Testis (tissue), 2 donors: ENCODE results near the gene FMOD.

ENCODE experiments used
- POLR2A ChIP-seq: fragments of 450-650 bp; IDR thresholded peaks from one replicate; pipeline ENCODE4 v1.6.1; 2017; ENCODE audit warnings: antibody characterized with exemption, mild to moderate bottlenecking, moderate library complexity
- TF ChIP-seq, protein P1 (sequence below), 3 experiments: fragments of 450-650 bp in 2 of 3; fragments of 200-600 bp in 1 of 3; sonication (generic) in 1 of 3; IDR thresholded peaks; one replicate each; pipeline ENCODE4 v1.5.1; 2016 to 2019; ENCODE audit warnings: antibody characterized with exemption in 3 of 3, mild to moderate bottlenecking in 2 of 3, moderate library complexity in 1 of 3

DNA sequence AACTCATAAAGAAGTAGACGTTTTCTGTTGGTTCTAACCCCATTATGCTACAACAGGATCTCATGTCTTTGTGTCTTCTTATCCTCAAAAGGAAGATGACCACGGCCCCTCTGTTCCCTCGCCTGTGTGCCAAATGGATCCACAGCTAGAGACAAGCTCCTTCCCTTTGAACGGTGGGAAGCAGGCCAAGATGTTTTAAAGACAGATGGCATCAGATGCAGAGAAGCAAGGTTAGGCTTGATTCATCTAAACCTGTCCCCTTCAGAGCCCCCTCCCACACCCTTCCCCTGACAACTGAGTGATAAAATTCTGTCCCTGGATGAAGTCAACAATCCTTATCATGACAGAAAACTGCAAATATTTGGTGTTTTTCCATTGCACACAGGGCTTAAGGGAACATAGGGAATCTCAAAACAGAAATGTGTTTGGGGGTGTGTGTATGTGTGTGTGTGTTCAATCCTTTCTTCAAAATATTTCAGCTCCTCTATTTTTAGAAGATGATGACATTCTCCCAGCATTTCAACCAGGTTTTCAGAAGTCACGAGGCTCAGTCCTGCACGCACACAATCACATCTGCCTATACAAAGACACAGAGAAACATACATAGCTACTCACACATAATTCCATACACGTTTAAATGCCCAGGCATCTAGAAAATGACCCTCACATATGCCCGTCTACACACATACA is 27.8 kb upstream of the FMOD start:
- TF ChIP-seq, protein P1, sequence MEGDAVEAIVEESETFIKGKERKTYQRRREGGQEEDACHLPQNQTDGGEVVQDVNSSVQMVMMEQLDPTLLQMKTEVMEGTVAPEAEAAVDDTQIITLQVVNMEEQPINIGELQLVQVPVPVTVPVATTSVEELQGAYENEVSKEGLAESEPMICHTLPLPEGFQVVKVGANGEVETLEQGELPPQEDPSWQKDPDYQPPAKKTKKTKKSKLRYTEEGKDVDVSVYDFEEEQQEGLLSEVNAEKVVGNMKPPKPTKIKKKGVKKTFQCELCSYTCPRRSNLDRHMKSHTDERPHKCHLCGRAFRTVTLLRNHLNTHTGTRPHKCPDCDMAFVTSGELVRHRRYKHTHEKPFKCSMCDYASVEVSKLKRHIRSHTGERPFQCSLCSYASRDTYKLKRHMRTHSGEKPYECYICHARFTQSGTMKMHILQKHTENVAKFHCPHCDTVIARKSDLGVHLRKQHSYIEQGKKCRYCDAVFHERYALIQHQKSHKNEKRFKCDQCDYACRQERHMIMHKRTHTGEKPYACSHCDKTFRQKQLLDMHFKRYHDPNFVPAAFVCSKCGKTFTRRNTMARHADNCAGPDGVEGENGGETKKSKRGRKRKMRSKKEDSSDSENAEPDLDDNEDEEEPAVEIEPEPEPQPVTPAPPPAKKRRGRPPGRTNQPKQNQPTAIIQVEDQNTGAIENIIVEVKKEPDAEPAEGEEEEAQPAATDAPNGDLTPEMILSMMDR (IDR thresholded peaks at IDR 0.05): no peak
- TF ChIP-seq POLR2A: no peak
